Neural progenitor cell (in vitro differentiated cells): ENCODE measurements around the gene PTPN4. TPM values are rescaled to one million over a fixed set of nuclear protein-coding genes. Genes with fewer than 3 reads are reported as not detected.

Experiments
- DNase-seq: peaks from one replicate; pipeline ENCODE4 v3.0.0-alpha.2; 2016; ENCODE audit warnings: low spot score
- H2AFZ ChIP-seq: fragments of 200-600 bp; sonication (generic); replicated peaks from 2 replicates; pipeline ENCODE4 v1.6.1; 2016; ENCODE audit warnings: antibody characterized with exemption
- H3F3A ChIP-seq: fragments of 200-600 bp; sonication (generic); 2 replicates; pipeline ENCODE4 v1.6.1; 2016; ENCODE audit warnings: antibody characterized with exemption, low read depth
- H3K27ac ChIP-seq: fragments of 200-600 bp; sonication (generic); 2 replicates; pipeline ENCODE4 v1.5.1; 2016; ENCODE audit warnings: mild to moderate bottlenecking
- H3K27me3 ChIP-seq: fragments of 200-600 bp; sonication (generic); 2 replicates; pipeline ENCODE4 v1.6.1; 2016; ENCODE audit warnings: mild to moderate bottlenecking, moderate library complexity
- H3K36me3 ChIP-seq: fragments of 200-600 bp; sonication (generic); 2 replicates; pipeline ENCODE4 v1.5.1; 2016
- H3K4me1 ChIP-seq: fragments of 200-600 bp; sonication (generic); 2 replicates; pipeline ENCODE4 v1.6.1; 2016; ENCODE audit warnings: mixed run types
- H3K4me2 ChIP-seq: fragments of 200-600 bp; sonication (generic); 2 replicates; pipeline ENCODE4 v1.6.1; 2016
- H3K4me3 ChIP-seq: fragments of 200-600 bp; sonication (generic); 2 replicates; pipeline ENCODE4 v1.5.1; 2016
- H3K79me2 ChIP-seq: fragments of 200-600 bp; sonication (generic); 2 replicates; pipeline ENCODE4 v1.6.1; 2016; ENCODE audit warnings: low read depth
- H3K9ac ChIP-seq: fragments of 200-600 bp; sonication (generic); 2 replicates; pipeline ENCODE4 v1.6.1; 2016
- H3K9me3 ChIP-seq: fragments of 200-600 bp; sonication (generic); 2 replicates; pipeline ENCODE4 v1.5.1; 2016; ENCODE audit warnings: low read depth
- H4K20me1 ChIP-seq: fragments of 200-600 bp; sonication (generic); 2 replicates; pipeline ENCODE4 v1.6.1; 2016; ENCODE audit warnings: low read depth
- H3K27ac Mint-ChIP-seq: 3 replicates; pipeline ENCODE4 v1.8.0; 2021; ENCODE audit warnings: mixed read lengths
- H3K27me3 Mint-ChIP-seq: 2 replicates; pipeline ENCODE4 v1.8.0; 2022; ENCODE audit warnings: low read depth, mild to moderate bottlenecking, inconsistent platforms, moderate library complexity, mixed read lengths; ENCODE audit not compliant: insufficient read depth
- H3K36me3 Mint-ChIP-seq: 3 replicates; pipeline ENCODE4 v1.8.0; 2021; ENCODE audit warnings: mixed read lengths
- H3K4me1 Mint-ChIP-seq: 3 replicates; pipeline ENCODE4 v1.8.0; 2021; ENCODE audit warnings: mixed read lengths
- H3K4me3 Mint-ChIP-seq: 3 replicates; pipeline ENCODE4 v1.8.0; 2021; ENCODE audit warnings: mild to moderate bottlenecking, moderate library complexity, mixed read lengths
- H3K9me3 Mint-ChIP-seq: 3 replicates; pipeline ENCODE4 v1.8.0; 2020; ENCODE audit warnings: mixed read lengths
- EZH2 ChIP-seq: fragments of 200-600 bp; sonication (generic); IDR thresholded peaks from 2 replicates; pipeline ENCODE4 v1.6.1; 2017; ENCODE audit warnings: antibody characterized with exemption, mild to moderate bottlenecking, moderate library complexity
- EZH2phosphoT487 ChIP-seq: fragments of 200-600 bp; sonication (generic); IDR thresholded peaks from 2 replicates; pipeline ENCODE4 v1.6.1; 2017; ENCODE audit warnings: antibody characterized with exemption
- total RNA-seq: library from RNA; depleted of rRNA; stranded (reverse); fragments of >200 nt; gene quantifications from 2 replicates; pipeline ENCODE4 v1.2.3, GENCODE V29; 2015; ENCODE audit warnings: low replicate concordance
- TF ChIP-seq, protein P1 (sequence below): fragments of 200-600 bp; sonication (generic); IDR thresholded peaks from 2 replicates; pipeline ENCODE4 v1.5.1; 2017; ENCODE audit warnings: antibody characterized with exemption, mild to moderate bottlenecking

The PTPN4 gene
- total RNA-seq, 1 donor from 2014 or later, result 51.8 TPM

DNA sequence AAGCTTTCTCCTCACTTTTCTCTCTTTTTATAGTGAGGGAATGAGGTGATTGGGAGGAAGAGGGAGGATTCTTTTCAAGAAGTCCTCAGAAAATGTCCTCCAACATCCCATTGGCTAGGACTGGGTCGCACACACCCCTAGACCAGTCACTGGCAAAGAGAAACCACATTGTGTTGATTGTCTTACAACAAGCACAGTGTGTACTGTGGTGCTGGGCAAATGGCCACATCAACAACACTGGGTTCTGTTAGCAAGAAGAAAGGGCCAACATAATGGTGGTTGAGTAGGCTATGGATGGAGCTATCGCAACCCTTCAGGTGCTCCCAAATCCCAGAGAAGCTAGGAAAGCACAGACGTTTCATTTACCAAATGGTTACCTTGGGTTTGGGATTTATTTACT, 18.7 kb upstream of the PTPN4 start:
- TF ChIP-seq EZH2phosphoT487 (no peak), EZH2 (no peak)
- TF ChIP-seq, protein P1, sequence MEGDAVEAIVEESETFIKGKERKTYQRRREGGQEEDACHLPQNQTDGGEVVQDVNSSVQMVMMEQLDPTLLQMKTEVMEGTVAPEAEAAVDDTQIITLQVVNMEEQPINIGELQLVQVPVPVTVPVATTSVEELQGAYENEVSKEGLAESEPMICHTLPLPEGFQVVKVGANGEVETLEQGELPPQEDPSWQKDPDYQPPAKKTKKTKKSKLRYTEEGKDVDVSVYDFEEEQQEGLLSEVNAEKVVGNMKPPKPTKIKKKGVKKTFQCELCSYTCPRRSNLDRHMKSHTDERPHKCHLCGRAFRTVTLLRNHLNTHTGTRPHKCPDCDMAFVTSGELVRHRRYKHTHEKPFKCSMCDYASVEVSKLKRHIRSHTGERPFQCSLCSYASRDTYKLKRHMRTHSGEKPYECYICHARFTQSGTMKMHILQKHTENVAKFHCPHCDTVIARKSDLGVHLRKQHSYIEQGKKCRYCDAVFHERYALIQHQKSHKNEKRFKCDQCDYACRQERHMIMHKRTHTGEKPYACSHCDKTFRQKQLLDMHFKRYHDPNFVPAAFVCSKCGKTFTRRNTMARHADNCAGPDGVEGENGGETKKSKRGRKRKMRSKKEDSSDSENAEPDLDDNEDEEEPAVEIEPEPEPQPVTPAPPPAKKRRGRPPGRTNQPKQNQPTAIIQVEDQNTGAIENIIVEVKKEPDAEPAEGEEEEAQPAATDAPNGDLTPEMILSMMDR, result no peak
- peaks cover 8% of the 10 kb centered on the region for H3F3A ChIP-seq
- H3K27ac Mint-ChIP-seq, result no peak overlapping the region
- H3K4me2 ChIP-seq, result no peak overlapping the region
- no peaks in the 10 kb centered on the region for H4K20me1 ChIP-seq
- no peak overlapping the region for H2AFZ ChIP-seq
- no peak overlapping the region for H3K4me3 Mint-ChIP-seq
- no peak for DNase-seq
- H3K27me3 Mint-ChIP-seq, result no peaks in the 10 kb centered on the region
- H3K79me2 ChIP-seq, result no peaks in the 10 kb centered on the region
- H3K9ac ChIP-seq, result no peak overlapping the region
- peaks cover 18% of the 10 kb centered on the region for H3K4me1 ChIP-seq
- no peaks in the 10 kb centered on the region for H3K9me3 ChIP-seq
- no peak overlapping the region for H3K4me3 ChIP-seq
- H3K9me3 Mint-ChIP-seq, result no peaks in the 10 kb centered on the region
- H3K36me3 ChIP-seq, result no peaks in the 10 kb centered on the region
- no peaks in the 10 kb centered on the region for H3K27me3 ChIP-seq
- no peak overlapping the region for H3K27ac ChIP-seq
- no peaks in the 10 kb centered on the region for H3K36me3 Mint-ChIP-seq
- peaks cover 16% of the 10 kb centered on the region for H3K4me1 Mint-ChIP-seq

DNA sequence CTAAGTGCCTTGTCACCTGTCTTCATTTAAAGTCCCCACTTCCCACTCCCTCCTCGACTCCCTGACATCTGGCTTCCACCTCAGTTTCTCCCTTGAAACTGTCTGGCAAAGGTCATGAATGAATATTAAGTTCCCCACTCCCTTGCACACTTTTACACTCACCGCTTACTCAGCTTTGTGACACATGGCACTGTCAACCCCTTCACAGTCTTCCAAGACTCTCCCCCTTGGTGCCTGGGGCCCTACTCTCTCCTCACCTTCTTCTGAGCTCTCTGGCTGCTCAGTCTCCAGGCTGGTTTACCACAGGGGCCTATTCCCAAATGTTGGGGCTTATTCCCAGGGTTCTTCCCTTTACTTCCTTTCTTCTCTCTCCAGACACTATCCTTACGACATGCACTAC, 17.9 kb upstream of the PTPN4 start:
- Histone ChIP-seq H3K9ac (no peak overlapping the region), H3K4me1 (peaks cover 12% of the 10 kb centered on the region), H3F3A (no peaks in the 10 kb centered on the region), H3K27ac (no peak overlapping the region), H3K79me2 (no peaks in the 10 kb centered on the region), H3K9me3 (no peaks in the 10 kb centered on the region), H2AFZ (no peak overlapping the region), H3K4me2 (no peak overlapping the region), H3K27me3 (no peaks in the 10 kb centered on the region), H3K4me3 (no peak overlapping the region), H4K20me1 (no peaks in the 10 kb centered on the region), H3K36me3 (no peaks in the 10 kb centered on the region)
- TF ChIP-seq EZH2phosphoT487 (no peak), EZH2 (no peak)
- TF ChIP-seq, protein P1, result no peak
- DNase-seq, result no peak
- no peak overlapping the region for H3K4me3 Mint-ChIP-seq
- H3K36me3 Mint-ChIP-seq, result no peaks in the 10 kb centered on the region
- H3K9me3 Mint-ChIP-seq, result no peaks in the 10 kb centered on the region
- peaks cover 2% of the 10 kb centered on the region for H3K27me3 Mint-ChIP-seq
- H3K27ac Mint-ChIP-seq, result no peak overlapping the region
- peaks cover 12% of the 10 kb centered on the region for H3K4me1 Mint-ChIP-seq

DNA sequence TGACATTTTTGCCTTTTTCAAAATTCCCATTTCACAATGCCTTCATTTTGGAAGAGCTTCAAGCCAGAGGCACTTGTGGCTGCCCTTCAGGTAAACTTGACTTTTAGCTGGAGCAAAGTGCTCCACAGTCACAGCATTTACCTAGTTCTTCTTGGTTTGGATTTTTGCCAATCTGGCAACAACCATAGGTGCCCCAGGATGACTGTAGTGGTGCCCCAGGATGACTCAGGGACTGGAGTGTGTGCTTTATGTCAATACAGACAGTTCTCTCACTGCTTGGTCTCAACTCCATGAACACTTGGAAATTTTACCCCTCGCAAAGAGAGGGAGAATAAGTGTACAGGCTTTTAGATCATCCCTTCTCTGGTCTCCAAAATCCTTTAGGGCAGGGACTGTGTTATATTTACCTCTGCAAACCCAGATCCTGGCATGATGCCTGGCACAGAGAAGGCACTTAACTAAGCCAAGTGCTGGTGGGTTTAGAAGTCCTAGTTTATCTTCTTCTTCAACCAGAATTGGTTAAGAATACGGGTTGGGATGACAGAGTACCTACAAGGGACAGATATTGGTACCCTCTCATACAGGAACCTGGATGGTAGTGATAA, 15.3 kb upstream of the PTPN4 start:
- Mint-ChIP-seq H3K9me3 (no peaks in the 10 kb centered on the region), H3K27me3 (peaks cover 4% of the 10 kb centered on the region), H3K36me3 (no peaks in the 10 kb centered on the region), H3K4me1 (peaks cover 17% of the 10 kb centered on the region), H3K4me3 (no peak overlapping the region), H3K27ac (no peak overlapping the region)
- Histone ChIP-seq H3K27me3 (no peaks in the 10 kb centered on the region), H4K20me1 (no peaks in the 10 kb centered on the region), H3F3A (no peaks in the 10 kb centered on the region), H3K9ac (no peak overlapping the region), H3K27ac (no peak overlapping the region), H3K4me1 (peaks cover 15% of the 10 kb centered on the region), H3K9me3 (no peaks in the 10 kb centered on the region), H3K4me2 (no peak overlapping the region), H3K79me2 (no peaks in the 10 kb centered on the region), H3K36me3 (no peaks in the 10 kb centered on the region), H3K4me3 (no peak overlapping the region), H2AFZ (no peak overlapping the region)
- TF ChIP-seq EZH2 (no peak), EZH2phosphoT487 (no peak)
- TF ChIP-seq, protein P1, result no peak
- DNase-seq, result no peak
